Skeletal muscle satellite cell (primary cell): ENCODE data around the gene MBTPS1. TPM values are rescaled to one million over a fixed set of nuclear protein-coding genes. Genes with fewer than 3 reads are reported as not detected.

Source experiments
- H3K27me3 ChIP-seq: 2 replicates; pipeline ENCODE4 v1.7.0; 2013; ENCODE audit warnings: low read length; ENCODE audit not compliant: control insufficient read depth, insufficient read depth
- H3K36me3 ChIP-seq: 2 replicates; pipeline ENCODE4 v1.7.0; 2013; ENCODE audit warnings: mild to moderate bottlenecking, control low read depth, low read length; ENCODE audit not compliant: insufficient read depth
- H3K4me1 ChIP-seq: 2 replicates; pipeline ENCODE4 v1.7.0; 2013; ENCODE audit warnings: low read length; ENCODE audit not compliant: control insufficient read depth, insufficient read depth
- H3K4me2 ChIP-seq: 2 replicates; pipeline ENCODE4 v1.7.0; 2013; ENCODE audit warnings: mild to moderate bottlenecking, low read length
- H3K4me3 ChIP-seq: 2 replicates; pipeline ENCODE4 v1.7.0; 2013; ENCODE audit warnings: low read length
- H3K9ac ChIP-seq: 2 replicates; pipeline ENCODE4 v1.7.0; 2013; ENCODE audit warnings: mild to moderate bottlenecking, low read depth, low read length, moderate library complexity
- H3K9me3 ChIP-seq: replicated peaks from 2 replicates; pipeline ENCODE4 v1.7.0; 2013; ENCODE audit warnings: mild to moderate bottlenecking, control low read depth, low read length
- small RNA-seq: library from RNA; depleted of rRNA; stranded (forward); fragments of <200 nt; gene quantifications from one replicate; pipeline ENCODE3, GENCODE V24; 2012

The MBTPS1 gene

DNA sequence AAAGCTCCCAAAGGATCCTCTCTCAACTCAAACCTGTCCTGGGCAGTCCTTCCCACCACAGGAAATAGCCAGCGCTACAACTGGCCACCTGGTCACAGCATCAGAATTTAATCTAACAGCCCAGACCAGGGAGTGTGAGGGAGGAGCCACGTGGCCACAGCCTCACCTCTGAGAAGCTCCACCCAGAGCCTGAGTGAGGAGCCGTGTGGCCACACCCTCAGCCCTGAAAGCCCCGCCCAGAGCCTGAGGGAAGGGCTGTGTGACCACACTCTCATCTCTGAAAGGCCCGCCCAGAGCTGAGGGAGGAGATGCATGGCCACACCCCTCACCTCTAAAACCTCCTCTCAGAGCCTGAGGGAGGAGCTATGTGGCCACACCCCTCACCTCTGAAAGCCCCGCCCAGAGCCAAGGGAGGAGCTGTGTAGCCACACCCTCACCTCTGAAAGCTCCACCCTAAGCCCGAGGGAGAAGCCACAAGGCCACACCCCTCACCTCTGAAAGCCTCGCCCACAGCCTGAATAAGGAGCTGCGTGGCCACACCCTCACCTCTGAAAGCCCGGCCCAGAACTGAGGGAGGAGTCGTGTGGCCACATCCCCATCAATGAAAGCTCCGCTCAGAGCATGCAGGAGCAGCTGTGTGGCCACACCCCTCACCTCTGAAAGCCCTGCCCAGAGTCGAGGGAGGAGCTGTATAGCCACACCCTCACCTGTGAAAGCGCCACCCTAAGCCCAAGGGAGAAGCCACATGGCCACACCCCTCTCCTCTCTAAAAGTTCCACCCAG is 102.8 kb downstream of the MBTPS1 start:
- H3K4me1 ChIP-seq, result no peaks in the 10 kb centered on the region
- H3K4me3 ChIP-seq, result no peak overlapping the region
- H3K9ac ChIP-seq, result no peak overlapping the region
- no peak overlapping the region for H3K4me2 ChIP-seq
- peaks cover 21% of the 10 kb centered on the region for H3K27me3 ChIP-seq
- no peaks in the 10 kb centered on the region for H3K36me3 ChIP-seq
- no peaks in the 10 kb centered on the region for H3K9me3 ChIP-seq

DNA sequence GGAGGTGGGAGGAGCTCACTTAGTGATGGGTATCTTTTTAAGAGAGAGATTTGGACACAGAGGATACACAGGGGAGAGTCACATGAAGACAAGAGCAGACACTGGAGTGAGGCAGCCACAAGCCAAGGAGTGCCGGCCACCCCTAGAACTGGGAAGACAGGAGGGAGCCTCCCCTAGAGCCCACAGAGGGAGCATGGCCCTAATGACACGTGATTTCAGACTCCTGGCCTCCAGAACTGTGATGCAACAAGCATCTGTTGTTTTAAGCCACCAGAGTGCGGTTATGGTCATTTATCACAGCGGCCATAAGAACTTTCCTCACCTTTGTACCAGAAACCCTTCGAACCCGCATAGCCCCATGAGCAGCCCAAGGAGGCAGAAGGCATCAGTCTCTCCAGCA is 107.5 kb downstream of the MBTPS1 start:
- Histone ChIP-seq H3K4me1 (no peaks in the 10 kb centered on the region), H3K9me3 (no peaks in the 10 kb centered on the region), H3K4me2 (no peak overlapping the region), H3K36me3 (no peaks in the 10 kb centered on the region), H3K4me3 (no peak overlapping the region), H3K27me3 (peaks cover 53% of the 10 kb centered on the region), H3K9ac (no peak overlapping the region)

DNA sequence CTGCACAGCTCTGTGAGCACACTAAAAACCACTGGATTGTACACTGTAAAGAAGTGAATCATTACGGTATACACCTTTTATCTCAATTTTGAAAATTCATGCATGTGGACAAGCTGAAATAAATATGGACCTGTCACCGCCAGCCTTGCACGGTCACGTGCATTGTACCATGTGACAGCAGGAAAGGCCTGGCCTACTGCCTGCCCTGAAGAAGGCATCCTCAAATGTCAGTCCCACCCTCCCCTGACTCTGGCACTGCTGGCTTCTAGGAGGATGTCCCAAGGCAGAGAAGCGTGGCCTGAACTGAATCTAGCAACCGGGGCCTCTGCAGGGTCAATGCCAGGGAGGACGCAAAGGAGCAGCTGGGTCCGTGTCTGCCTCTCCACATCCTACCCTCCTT is 108.8 kb downstream of the MBTPS1 start:
- H3K4me2 ChIP-seq, result no peak overlapping the region

DNA sequence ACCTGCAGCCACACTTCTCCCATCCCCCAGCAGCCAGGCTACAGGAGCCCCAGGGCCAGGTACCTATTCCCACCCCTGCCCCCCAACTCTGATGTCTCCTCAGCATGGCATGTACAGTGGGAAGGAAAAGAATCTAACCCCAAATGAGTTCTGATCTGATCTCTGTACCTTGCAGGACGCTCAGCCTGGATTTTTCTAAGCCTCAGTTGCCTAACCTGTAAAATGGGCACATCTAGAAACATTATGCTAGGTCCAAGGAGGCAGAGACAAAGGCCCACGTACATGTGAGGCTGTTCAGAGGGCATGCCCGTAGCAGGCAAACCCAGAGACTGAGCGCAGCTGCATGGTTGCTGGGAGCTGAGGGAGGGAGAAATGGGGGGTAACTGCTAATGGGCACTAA is 109.2 kb downstream of the MBTPS1 start:
- Histone ChIP-seq H3K27me3 (peaks cover 69% of the 10 kb centered on the region), H3K4me2 (no peak overlapping the region), H3K9ac (no peak overlapping the region), H3K4me1 (no peaks in the 10 kb centered on the region), H3K36me3 (no peaks in the 10 kb centered on the region), H3K9me3 (no peaks in the 10 kb centered on the region), H3K4me3 (no peak overlapping the region)

More for the DNA sequence above, 108.8 kb downstream of the MBTPS1 start:
- no peaks in the 10 kb centered on the region for H3K36me3 ChIP-seq
- H3K9ac ChIP-seq, result no peak overlapping the region
- H3K4me1 ChIP-seq, result no peaks in the 10 kb centered on the region
- H3K9me3 ChIP-seq, result no peaks in the 10 kb centered on the region
- no peak overlapping the region for H3K4me3 ChIP-seq
- peaks cover 65% of the 10 kb centered on the region for H3K27me3 ChIP-seq

DNA sequence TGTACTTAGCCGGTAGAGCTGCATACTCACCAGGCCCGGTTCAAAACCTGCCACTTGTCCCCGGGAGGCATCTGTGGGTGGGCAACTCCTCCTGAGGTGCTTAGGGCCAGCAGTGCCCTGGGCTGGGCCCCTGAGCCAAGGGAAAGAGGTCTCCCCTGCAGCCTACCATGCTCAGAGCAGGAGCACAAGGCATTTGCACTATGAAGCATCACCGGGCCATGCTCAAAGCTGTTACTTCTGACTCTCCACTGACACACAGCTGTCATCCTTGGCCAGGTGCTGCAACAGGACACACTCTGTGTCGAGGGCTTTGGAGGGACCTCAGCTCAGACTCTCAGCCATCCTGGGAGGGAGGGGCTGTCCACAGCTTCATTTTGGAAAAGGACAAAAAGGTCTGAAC is 111.4 kb downstream of the MBTPS1 start:
- Histone ChIP-seq H3K36me3 (no peaks in the 10 kb centered on the region), H3K4me2 (no peak overlapping the region), H3K27me3 (peaks cover 80% of the 10 kb centered on the region), H3K4me3 (no peak overlapping the region), H3K4me1 (no peaks in the 10 kb centered on the region), H3K9ac (no peak overlapping the region), H3K9me3 (no peaks in the 10 kb centered on the region)

DNA sequence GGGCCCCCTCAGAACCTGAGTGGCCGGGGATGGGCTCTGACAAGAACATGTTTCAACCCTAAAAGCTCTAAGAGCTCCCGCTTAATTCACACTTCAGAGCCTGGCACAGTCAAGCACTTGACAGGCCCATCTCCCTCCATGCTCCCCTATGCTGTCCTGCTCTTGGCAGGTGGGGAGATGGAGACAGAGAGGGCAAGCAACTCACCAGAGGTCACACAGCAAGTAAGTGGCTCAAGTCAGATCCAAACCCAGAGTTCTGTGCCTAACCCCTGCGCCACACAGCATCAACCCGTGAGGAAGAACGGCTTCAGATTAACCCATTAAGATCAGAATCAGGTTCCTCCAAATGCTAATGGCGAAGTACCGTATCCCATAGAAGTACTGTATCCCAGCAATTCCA is 112.3 kb downstream of the MBTPS1 start:
- Histone ChIP-seq H3K36me3 (no peaks in the 10 kb centered on the region), H3K9me3 (no peaks in the 10 kb centered on the region), H3K4me3 (no peak overlapping the region), H3K4me1 (no peaks in the 10 kb centered on the region), H3K27me3 (peaks cover 84% of the 10 kb centered on the region), H3K4me2 (no peak overlapping the region), H3K9ac (no peak overlapping the region)

Small RNA genes lying within 50 kb of the gene (small RNA-seq; reads per million reads assigned to genes)
- not detected for gene RNA5SP432
